ENCODE data around the gene UBE2U.
"Not testable (repeated sequence)": the region's sequence is repeated elsewhere in the genome, so short reads cannot be mapped to it uniquely, and the experiment has no call there.

The UBE2U gene

DNA sequence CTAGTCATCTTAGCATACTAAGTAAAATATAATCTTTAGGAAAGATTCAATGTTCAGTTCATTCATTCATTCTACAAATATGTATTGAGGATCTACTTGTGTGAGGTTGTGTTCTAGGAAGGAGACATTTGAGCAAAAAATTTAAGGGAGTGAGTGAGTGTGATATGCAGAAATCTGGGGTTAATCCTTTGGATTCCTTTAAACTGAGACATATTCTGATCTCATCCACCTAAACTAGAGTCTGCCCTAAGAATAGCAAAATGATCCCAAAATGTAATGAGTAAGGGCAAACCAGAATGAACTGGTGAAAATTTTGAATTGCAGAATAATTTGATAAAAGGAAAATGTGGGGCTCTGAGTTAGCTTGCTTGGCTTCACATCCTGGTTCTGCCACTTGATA, 8.6 kb downstream of the UBE2U start:
- Histone ChIP-seq H3K27ac (ENCODE audit: low read depth in 2 of 2, low read length in 2 of 2) (no peak overlapping the region), H3K27me3 (ENCODE audit: control insufficient read depth in 2 of 2, insufficient read depth in 2 of 2, low read length in 2 of 2) (no peaks in the 10 kb centered on the region), H3K4me1 (ENCODE audit: control insufficient read depth in 2 of 2, insufficient read depth in 2 of 2, low read length in 2 of 2) (no peaks in the 10 kb centered on the region), H3K4me3 (ENCODE audit: low read length in 2 of 2) (no peak overlapping the region), H3K9me3 (ENCODE audit: control insufficient read depth in 2 of 2, low read length in 2 of 2) (no peaks in the 10 kb centered on the region), H3K36me3 (ENCODE audit: control insufficient read depth in 2 of 2, insufficient read depth in 2 of 2, low read length in 2 of 2) (no peaks in the 10 kb centered on the region), H3K9ac (ENCODE audit: low read depth in 1 of 2, low read length in 2 of 2) (no peak overlapping the region)

DNA sequence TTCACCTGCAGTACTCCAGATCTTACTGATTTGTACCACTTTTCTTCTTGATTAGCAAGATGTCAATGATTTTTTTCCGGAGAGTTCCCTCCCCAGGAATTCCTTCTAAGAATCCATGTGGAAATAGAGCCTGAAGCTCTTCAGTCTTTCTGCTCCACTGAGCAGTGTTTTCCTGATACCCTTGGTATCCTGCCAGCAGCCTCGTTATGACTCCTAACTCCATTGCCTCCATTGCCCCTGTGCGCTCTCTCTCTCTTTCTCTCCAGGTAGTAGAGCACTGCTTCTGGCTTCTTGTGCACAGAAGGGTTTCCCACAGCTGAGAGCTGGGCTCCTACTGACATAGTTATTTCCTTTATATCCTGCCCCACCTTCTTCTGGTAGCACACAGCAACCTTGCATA, 12.2 kb downstream of the UBE2U start:
- H3K36me3 ChIP-seq (ENCODE audit: control insufficient read depth in 2 of 2, insufficient read depth in 2 of 2, low read length in 2 of 2), result no peaks in the 10 kb centered on the region
- H3K4me1 ChIP-seq (ENCODE audit: control insufficient read depth in 2 of 2, insufficient read depth in 2 of 2, low read length in 2 of 2), result no peaks in the 10 kb centered on the region
- no peaks in the 10 kb centered on the region for H3K9me3 ChIP-seq (ENCODE audit: control insufficient read depth in 2 of 2, low read length in 2 of 2)
- no peak overlapping the region for H3K27ac ChIP-seq (ENCODE audit: low read depth in 2 of 2, low read length in 2 of 2)
- H3K27me3 ChIP-seq (ENCODE audit: control insufficient read depth in 2 of 2, insufficient read depth in 2 of 2, low read length in 2 of 2), result no peaks in the 10 kb centered on the region
- H3K9ac ChIP-seq (ENCODE audit: low read depth in 1 of 2, low read length in 2 of 2), result no peak overlapping the region
- H3K4me3 ChIP-seq (ENCODE audit: low read length in 2 of 2), result no peak overlapping the region

DNA sequence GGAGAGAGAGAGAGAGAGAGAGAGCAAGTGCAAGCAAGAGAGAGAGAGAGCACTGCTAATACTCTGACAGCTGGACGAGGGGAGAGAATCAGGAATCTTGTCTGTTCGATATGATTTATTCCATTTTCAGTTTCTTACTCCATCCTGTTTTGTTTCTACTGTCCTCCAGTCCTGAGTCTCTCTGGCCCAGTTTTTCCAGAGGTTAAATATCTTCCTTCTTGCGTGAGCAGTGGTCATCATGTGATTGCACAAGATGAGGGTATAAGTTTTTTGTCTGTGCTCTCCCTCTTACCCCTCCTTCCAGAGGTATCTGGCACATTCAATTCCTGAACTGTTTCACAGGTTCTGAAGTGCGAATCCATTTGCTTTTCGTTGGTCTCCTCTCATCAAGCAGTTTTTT, 16.8 kb downstream of the UBE2U start:
- no peak overlapping the region for H3K9ac ChIP-seq (ENCODE audit: low read depth in 1 of 2, low read length in 2 of 2)
- no peaks in the 10 kb centered on the region for H3K9me3 ChIP-seq (ENCODE audit: control insufficient read depth in 2 of 2, low read length in 2 of 2)
- H3K27ac ChIP-seq (ENCODE audit: low read depth in 2 of 2, low read length in 2 of 2), result no peak overlapping the region
- no peak overlapping the region for H3K4me3 ChIP-seq (ENCODE audit: low read length in 2 of 2)
- no peaks in the 10 kb centered on the region for H3K4me1 ChIP-seq (ENCODE audit: control insufficient read depth in 2 of 2, insufficient read depth in 2 of 2, low read length in 2 of 2)
- no peaks in the 10 kb centered on the region for H3K27me3 ChIP-seq (ENCODE audit: control insufficient read depth in 2 of 2, insufficient read depth in 2 of 2, low read length in 2 of 2)
- H3K36me3 ChIP-seq (ENCODE audit: control insufficient read depth in 2 of 2, insufficient read depth in 2 of 2, low read length in 2 of 2), result no peaks in the 10 kb centered on the region

DNA sequence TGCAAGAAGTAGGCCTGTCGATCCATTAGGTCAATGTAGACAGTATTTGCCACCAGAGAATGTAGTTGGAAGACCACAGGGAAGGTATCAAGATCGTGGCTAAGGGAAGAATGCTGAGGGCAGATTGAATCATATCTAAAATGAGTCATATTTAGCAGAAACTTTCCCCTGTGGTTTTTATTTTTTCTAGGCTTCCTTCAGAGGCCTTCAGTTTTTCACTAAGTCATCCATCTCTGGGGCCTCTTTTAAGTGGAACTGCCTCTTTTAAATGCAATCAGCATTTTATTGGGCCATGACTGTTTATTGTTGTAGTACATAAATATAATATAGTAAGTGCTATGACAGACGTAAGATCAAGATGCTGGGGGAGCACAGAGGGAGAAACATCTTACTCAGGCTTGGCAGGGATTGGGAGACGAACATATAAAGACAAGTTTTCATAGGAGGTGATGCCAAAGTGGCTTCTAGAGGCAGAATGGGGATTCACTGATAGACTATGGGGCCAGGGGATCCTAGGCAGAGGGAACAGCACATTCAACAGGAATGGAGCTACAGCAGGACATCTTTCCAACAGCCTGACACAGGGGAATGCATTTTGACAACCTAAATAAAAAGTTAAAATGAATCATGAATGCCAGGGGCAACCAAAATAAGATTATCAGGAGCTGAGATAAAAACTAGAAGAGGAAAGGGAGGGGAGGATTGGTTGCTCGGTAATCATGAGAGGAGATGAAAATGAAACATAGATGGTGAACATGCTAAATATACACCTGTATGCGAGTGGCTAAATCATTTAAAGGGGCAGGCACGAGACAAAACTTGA, 20.1 kb downstream of the UBE2U start:
- Histone ChIP-seq H3K9ac (ENCODE audit: low read depth in 1 of 2, low read length in 2 of 2) (no peak overlapping the region), H3K4me3 (ENCODE audit: low read length in 2 of 2) (no peak overlapping the region), H3K27me3 (ENCODE audit: control insufficient read depth in 2 of 2, insufficient read depth in 2 of 2, low read length in 2 of 2) (no peaks in the 10 kb centered on the region), H3K36me3 (ENCODE audit: control insufficient read depth in 2 of 2, insufficient read depth in 2 of 2, low read length in 2 of 2) (no peaks in the 10 kb centered on the region), H3K4me1 (ENCODE audit: control insufficient read depth in 2 of 2, insufficient read depth in 2 of 2, low read length in 2 of 2) (no peaks in the 10 kb centered on the region), H3K9me3 (ENCODE audit: control insufficient read depth in 2 of 2, low read length in 2 of 2) (no peaks in the 10 kb centered on the region), H3K27ac (ENCODE audit: low read depth in 2 of 2, low read length in 2 of 2) (no peak overlapping the region)

DNA sequence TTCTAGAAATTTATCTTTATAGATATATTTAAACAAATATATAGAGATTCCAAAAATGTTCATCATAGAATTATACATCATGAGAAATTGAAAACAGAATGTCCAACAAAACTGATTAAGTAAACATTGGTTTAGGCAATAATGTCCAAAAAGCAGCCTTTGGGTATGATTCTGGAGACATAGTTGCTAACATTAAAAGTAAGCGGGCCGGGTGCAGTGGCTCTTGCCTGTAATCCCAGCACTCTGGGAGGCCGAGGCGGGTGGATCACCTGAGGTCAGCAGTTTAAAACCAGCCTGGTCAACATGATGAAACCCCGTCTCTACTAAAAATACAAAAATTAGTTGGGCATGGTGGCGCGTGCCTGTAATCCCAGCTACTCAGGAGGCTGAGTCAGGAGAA, 20.8 kb downstream of the UBE2U start:
- not testable (repeated sequence) for H3K27me3 ChIP-seq (ENCODE audit: control insufficient read depth in 2 of 2, insufficient read depth in 2 of 2, low read length in 2 of 2); H3K36me3 ChIP-seq (ENCODE audit: control insufficient read depth in 2 of 2, insufficient read depth in 2 of 2, low read length in 2 of 2); H3K4me3 ChIP-seq (ENCODE audit: low read length in 2 of 2); H3K4me1 ChIP-seq (ENCODE audit: control insufficient read depth in 2 of 2, insufficient read depth in 2 of 2, low read length in 2 of 2); H3K9me3 ChIP-seq (ENCODE audit: control insufficient read depth in 2 of 2, low read length in 2 of 2); H3K27ac ChIP-seq (ENCODE audit: low read depth in 2 of 2, low read length in 2 of 2); H3K9ac ChIP-seq (ENCODE audit: low read depth in 1 of 2, low read length in 2 of 2)

DNA sequence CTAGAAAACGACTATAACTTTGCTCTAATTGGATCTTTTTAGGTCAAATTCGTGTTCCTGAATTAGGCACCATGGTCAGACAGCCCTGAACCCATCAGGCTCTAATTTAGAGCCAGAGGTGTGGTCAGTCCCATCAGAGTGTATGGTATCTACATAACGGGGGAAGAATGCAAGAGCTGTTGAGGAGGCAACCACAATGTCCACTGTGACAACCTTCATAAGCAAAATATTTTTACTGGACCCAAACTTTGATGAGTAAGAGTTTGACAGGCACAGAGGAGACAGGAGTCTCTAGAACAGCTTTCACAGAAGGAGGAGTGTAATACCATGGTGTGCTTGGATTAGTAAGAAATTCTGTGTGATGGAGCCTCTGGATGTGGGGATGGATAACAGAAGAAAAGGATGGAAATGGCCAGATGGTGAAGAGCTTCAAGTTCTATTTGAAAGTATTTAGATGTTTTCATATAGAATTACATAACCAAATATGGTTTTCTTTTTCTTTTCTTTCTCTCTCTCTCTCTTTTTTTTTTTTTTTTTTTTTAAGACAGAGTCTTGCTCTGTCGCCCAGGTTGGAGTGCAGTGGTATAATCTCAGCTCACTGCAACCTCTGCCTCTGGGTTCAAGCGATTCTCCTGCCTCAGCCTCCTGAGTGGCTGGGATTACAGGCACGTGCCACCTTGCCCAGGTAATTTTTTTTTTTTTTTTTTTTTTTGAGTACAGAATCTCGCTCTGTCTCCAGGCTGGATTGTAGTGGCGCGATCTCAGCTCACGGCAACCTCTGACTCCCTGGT, 24.9 kb downstream of the UBE2U start:
- H3K9ac ChIP-seq (ENCODE audit: low read depth in 1 of 2, low read length in 2 of 2), result no peak overlapping the region
- H3K36me3 ChIP-seq (ENCODE audit: control insufficient read depth in 2 of 2, insufficient read depth in 2 of 2, low read length in 2 of 2), result no peaks in the 10 kb centered on the region
- no peak overlapping the region for H3K27ac ChIP-seq (ENCODE audit: low read depth in 2 of 2, low read length in 2 of 2)
- no peaks in the 10 kb centered on the region for H3K4me1 ChIP-seq (ENCODE audit: control insufficient read depth in 2 of 2, insufficient read depth in 2 of 2, low read length in 2 of 2)
- no peaks in the 10 kb centered on the region for H3K9me3 ChIP-seq (ENCODE audit: control insufficient read depth in 2 of 2, low read length in 2 of 2)
- no peak overlapping the region for H3K4me3 ChIP-seq (ENCODE audit: low read length in 2 of 2)
- no peaks in the 10 kb centered on the region for H3K27me3 ChIP-seq (ENCODE audit: control insufficient read depth in 2 of 2, insufficient read depth in 2 of 2, low read length in 2 of 2)

DNA sequence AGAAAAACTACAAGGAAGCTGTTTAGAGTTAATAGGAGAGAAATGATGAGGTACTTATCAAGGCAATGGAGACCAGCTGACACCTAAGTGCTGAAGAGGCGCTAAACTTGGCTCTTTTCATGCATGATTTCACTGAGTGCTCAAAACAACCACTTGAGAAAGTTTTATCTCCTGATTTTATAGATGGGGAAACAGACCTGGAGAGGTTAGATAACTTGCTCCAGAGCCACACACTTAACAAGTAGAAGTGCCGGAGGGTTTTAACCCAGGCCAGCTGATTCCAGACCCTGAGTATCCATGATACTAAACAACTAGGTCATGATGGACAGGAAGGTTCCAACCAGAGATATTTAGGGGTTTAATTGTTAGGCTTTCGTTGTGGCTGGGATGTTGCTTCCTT, 25.9 kb downstream of the UBE2U start:
- H3K27me3 ChIP-seq (ENCODE audit: control insufficient read depth in 2 of 2, insufficient read depth in 2 of 2, low read length in 2 of 2), result no peaks in the 10 kb centered on the region
- H3K36me3 ChIP-seq (ENCODE audit: control insufficient read depth in 2 of 2, insufficient read depth in 2 of 2, low read length in 2 of 2), result no peaks in the 10 kb centered on the region
- no peak overlapping the region for H3K9ac ChIP-seq (ENCODE audit: low read depth in 1 of 2, low read length in 2 of 2)
- H3K4me1 ChIP-seq (ENCODE audit: control insufficient read depth in 2 of 2, insufficient read depth in 2 of 2, low read length in 2 of 2), result no peaks in the 10 kb centered on the region
- H3K27ac ChIP-seq (ENCODE audit: low read depth in 2 of 2, low read length in 2 of 2), result no peak overlapping the region
- no peaks in the 10 kb centered on the region for H3K9me3 ChIP-seq (ENCODE audit: control insufficient read depth in 2 of 2, low read length in 2 of 2)
- H3K4me3 ChIP-seq (ENCODE audit: low read length in 2 of 2), result no peak overlapping the region

DNA sequence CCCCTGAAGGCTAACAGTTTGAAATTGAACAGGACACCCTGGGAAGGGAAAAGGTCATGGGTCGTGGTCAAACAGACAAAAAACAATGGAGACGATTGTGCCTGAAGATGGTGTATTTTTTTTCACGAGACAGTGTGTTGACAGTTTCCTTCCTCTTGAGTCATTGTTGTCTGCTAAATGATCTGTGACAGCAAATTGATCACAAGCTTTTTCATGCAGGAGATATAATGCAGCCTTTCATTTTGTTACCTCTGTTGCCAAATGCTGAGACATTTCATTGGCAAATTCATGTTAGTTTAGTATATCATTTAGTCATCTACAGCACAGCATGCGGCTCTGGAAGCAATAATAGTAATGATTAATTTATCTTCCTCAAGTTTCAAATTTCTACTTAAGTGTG, 27.7 kb downstream of the UBE2U start:
- Histone ChIP-seq H3K4me1 (ENCODE audit: control insufficient read depth in 2 of 2, insufficient read depth in 2 of 2, low read length in 2 of 2) (no peaks in the 10 kb centered on the region), H3K27me3 (ENCODE audit: control insufficient read depth in 2 of 2, insufficient read depth in 2 of 2, low read length in 2 of 2) (no peaks in the 10 kb centered on the region), H3K27ac (ENCODE audit: low read depth in 2 of 2, low read length in 2 of 2) (no peak overlapping the region), H3K36me3 (ENCODE audit: control insufficient read depth in 2 of 2, insufficient read depth in 2 of 2, low read length in 2 of 2) (no peaks in the 10 kb centered on the region), H3K4me3 (ENCODE audit: low read length in 2 of 2) (no peak overlapping the region), H3K9ac (ENCODE audit: low read depth in 1 of 2, low read length in 2 of 2) (no peak overlapping the region), H3K9me3 (ENCODE audit: control insufficient read depth in 2 of 2, low read length in 2 of 2) (no peaks in the 10 kb centered on the region)

DNA sequence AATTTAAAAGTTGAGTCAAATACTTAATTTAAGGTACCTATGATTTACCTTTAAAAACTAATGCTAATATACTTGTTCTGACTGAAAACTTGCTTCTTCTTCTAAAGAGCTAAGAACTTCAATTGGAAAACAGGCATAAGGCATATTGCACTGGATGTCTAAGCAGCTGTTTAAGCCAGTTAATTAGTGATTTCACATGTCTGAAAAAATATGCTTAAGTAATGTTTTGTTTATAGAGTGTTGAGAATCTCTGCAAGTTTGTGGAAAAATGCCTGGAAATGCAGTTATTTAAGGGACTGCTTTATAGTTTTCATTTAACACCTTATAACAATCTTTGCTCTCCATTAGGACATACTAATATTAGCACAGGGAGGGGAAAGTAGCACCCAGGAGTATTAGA, 28.2 kb downstream of the UBE2U start:
- Histone ChIP-seq H3K9me3 (ENCODE audit: control insufficient read depth in 2 of 2, low read length in 2 of 2) (no peaks in the 10 kb centered on the region), H3K4me1 (ENCODE audit: control insufficient read depth in 2 of 2, insufficient read depth in 2 of 2, low read length in 2 of 2) (no peaks in the 10 kb centered on the region), H3K36me3 (ENCODE audit: control insufficient read depth in 2 of 2, insufficient read depth in 2 of 2, low read length in 2 of 2) (no peaks in the 10 kb centered on the region), H3K27ac (ENCODE audit: low read depth in 2 of 2, low read length in 2 of 2) (no peak overlapping the region), H3K9ac (ENCODE audit: low read depth in 1 of 2, low read length in 2 of 2) (no peak overlapping the region), H3K4me3 (ENCODE audit: low read length in 2 of 2) (no peak overlapping the region), H3K27me3 (ENCODE audit: control insufficient read depth in 2 of 2, insufficient read depth in 2 of 2, low read length in 2 of 2) (no peaks in the 10 kb centered on the region)

DNA sequence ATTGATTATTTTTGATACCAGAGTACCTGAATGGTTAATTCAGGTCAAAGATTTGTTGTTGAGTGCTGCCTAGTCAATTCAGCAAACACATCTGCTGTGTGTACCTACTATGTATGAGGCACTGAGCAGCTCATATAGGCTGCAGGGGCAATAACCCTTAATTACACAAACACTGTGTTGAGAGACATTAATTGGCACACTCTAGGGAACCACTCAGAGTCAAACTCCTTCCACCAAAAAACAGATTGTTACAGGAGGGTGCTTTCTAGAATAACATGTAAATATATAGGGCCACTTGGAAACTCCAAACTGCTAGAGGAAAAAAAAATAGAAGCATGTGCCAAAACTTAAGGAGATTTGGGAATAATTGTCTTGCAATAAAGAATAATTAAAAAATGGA, 31.3 kb downstream of the UBE2U start:
- Histone ChIP-seq H3K9ac (ENCODE audit: low read depth in 1 of 2, low read length in 2 of 2) (no peak overlapping the region), H3K36me3 (ENCODE audit: control insufficient read depth in 2 of 2, insufficient read depth in 2 of 2, low read length in 2 of 2) (no peaks in the 10 kb centered on the region), H3K9me3 (ENCODE audit: control insufficient read depth in 2 of 2, low read length in 2 of 2) (no peaks in the 10 kb centered on the region), H3K4me1 (ENCODE audit: control insufficient read depth in 2 of 2, insufficient read depth in 2 of 2, low read length in 2 of 2) (no peaks in the 10 kb centered on the region), H3K4me3 (ENCODE audit: low read length in 2 of 2) (no peak overlapping the region), H3K27me3 (ENCODE audit: control insufficient read depth in 2 of 2, insufficient read depth in 2 of 2, low read length in 2 of 2) (no peaks in the 10 kb centered on the region), H3K27ac (ENCODE audit: low read depth in 2 of 2, low read length in 2 of 2) (no peak overlapping the region)

Data from mucosa of rectum (tissue), 2 donors.